Stimulated activated naive CD4-positive, alpha-beta T cell (primary cell): Measurements from ENCODE around the gene FOXQ1.
"Not testable (repeated sequence)": the region's sequence is repeated elsewhere in the genome, so short reads cannot be mapped to it uniquely, and the experiment has no call there.

ENCODE experiments used
- DNase-seq, 6 experiments: peaks; one replicate each; lab custom pipeline; 2025; lab: John Stamatoyannopoulos, UW

Gene FOXQ1

DNA sequence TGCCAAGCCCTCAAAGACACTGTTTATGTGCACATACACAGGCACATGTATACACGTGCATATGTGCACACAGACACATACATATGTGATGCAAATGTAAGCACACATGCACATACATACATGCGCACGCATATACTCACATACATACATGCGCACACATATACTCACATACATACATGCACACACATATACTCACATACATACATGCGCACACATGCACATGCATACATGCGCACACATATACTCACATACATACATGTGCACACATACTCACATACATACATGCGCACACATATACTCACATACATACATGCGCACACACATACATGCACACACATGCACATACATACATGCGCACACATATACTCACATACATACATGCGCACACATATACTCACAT, 20.5 kb upstream of the FOXQ1 start:
- no peak for DNase-seq

- DNase-seq: no peak
These were observed 16.5 kb upstream of the FOXQ1 start for GRCh38 chr6:1295420-1295819.

DNA sequence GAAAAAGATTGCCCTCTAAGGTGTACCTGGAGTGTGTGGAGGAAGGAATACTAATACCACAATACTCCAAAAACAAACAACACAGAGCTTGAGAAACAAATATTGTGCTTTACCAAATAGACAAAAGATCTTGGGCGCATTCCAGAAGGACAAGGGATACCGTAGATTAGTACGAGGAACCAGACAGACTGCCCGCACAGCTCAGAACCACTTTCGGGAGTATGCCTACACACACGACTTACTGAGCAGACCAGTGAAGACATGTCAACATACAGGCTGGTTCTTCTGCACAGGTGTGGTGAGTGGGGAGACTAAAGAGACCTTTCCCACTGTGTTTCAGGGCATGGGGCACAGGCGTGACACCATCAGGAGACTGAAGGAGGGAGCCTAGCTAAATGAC, 15.8 kb upstream of the FOXQ1 start:
- no peak for DNase-seq

DNA sequence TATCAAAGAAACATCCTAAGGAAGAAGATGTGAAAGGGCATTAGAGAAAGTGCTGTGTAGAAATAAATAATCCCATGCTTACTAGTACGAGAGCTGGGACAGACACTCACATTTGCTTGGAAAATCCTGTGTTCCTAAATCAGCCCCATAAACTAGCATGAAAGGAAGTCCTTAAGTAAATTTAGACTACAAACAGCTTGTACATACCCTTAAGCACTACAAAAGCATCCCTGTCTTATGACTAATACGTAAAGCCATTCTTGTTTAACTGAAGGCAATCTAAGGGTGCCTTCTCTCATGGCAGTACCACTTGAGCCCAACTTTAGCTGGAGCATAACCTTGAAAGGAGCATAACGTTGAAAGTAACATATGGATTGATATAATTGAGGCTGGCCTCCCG, 15.4 kb upstream of the FOXQ1 start:
- no peak for DNase-seq

GRCh38 chr6:1297746-1298145, 14.2 kb upstream of the FOXQ1 start:
- no peak for DNase-seq

- no peak for DNase-seq
These were observed 13.1 kb upstream of the FOXQ1 start for GRCh38 chr6:1298768-1299167.

GRCh38 chr6:1306133-1306532, 5.8 kb upstream of the FOXQ1 start:
- no peak for DNase-seq

DNA sequence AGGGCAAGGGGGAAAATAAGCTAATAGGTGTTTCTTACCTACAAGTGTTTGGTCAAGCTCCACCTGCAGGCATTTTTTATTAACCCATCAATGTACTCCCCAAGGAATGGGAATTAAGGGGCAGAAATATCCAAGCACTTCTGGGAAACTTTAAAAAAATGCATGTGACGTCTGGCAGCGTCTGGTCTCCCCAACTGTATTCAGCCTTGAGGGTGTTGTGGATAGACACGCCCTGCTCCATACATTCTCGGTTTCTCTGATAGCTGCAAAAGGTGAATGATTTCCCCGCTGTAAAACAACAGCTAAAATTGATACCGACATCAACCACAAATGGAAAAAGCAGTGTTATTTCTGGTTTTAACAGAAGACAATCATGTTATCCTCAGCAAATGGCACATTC, 2.5 kb upstream of the FOXQ1 start:
- DNase-seq: no peak

DNA sequence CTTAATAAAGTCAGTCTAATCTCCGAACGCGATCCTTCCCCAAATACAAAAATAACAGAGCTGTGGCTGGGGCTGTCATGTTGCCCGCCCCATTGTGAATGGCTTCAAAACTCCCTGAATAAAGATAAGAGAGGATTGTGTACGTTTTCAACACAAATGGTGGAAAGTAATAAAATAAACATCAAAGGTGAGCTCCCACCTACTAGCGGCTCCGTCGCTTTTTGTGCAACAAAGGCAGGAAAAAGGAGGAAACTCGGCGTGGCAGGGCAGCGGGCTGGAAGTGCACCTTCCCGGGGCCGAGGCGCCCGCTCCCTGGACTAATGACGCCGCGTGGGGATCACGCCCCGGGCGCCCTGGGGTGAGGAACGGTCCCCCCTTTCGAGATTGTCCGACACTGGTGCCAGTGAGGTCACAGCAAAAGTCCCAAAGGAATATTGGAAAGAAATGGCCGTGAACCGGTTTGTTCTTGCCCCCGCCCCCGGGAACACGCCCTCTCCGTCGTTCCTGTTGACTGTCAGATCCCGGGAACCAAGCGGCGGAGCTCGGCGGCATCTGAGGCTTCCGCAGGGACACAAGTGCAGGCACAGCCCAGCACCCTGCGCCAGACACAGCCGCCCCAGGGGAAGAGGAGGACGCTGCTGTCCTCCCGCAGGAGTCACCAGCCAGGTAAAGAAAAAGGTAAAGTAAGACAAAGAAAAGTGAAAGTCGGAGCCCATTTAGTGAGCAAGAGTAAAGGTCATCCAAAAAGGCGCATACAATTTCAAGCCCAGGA, 1.1 kb upstream of the FOXQ1 start:
- no peak for DNase-seq

GRCh38 chr6:1312203-1312472, 240 bp downstream of the FOXQ1 start:
- DNase-seq: no peak

DNA sequence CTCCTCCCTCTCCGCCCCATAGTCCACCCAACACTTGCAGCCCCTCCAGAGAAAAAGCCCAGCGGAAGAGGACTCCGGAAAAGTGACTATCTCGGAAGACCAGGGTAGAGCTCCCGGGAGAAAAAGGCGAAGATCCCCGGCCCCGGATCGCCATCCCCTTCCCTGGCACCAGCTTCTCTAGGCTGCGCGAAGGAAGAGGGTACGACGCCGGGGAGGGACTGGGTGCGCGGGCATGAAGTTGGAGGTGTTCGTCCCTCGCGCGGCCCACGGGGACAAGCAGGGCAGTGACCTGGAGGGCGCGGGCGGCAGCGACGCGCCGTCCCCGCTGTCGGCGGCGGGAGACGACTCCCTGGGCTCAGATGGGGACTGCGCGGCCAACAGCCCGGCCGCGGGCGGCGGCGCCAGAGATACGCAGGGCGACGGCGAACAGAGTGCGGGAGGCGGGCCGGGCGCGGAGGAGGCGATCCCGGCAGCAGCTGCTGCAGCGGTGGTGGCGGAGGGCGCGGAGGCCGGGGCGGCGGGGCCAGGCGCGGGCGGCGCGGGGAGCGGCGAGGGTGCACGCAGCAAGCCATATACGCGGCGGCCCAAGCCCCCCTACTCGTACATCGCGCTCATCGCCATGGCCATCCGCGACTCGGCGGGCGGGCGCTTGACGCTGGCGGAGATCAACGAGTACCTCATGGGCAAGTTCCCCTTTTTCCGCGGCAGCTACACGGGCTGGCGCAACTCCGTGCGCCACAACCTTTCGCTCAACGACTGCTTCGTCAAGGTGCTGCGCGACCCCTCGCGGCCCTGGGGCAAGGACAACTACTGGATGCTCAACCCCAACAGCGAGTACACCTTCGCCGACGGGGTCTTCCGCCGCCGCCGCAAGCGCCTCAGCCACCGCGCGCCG, 822 bp downstream of the FOXQ1 start:
- no peak for DNase-seq

- DNase-seq: no peak
These were observed 1.5 kb downstream of the FOXQ1 start for GRCh38 chr6:1313384-1313766.

GRCh38 chr6:1313767-1314503, 2.0 kb downstream of the FOXQ1 start:
- no peak for DNase-seq

- DNase-seq: no peak
These were observed 2.7 kb downstream of the FOXQ1 start for GRCh38 chr6:1314617-1315016.

DNA sequence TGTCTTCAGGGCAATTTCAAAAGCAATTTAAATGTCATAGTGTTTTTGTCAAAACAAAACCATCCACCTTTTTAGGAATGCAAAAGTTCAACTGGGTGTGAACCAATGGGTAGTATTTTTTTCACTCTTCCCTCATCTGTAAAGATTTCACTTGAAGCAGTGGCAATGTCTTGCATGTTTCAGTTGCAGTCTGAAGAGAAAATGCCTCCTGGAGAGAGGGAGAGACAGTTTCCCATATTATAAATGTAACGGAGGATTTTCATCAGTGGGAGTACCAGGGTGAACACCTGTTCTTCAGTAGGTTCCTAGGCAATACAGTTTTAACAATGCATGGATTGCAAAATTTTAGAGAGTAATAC, 3.3 kb downstream of the FOXQ1 start:
- no peak for DNase-seq

DNA sequence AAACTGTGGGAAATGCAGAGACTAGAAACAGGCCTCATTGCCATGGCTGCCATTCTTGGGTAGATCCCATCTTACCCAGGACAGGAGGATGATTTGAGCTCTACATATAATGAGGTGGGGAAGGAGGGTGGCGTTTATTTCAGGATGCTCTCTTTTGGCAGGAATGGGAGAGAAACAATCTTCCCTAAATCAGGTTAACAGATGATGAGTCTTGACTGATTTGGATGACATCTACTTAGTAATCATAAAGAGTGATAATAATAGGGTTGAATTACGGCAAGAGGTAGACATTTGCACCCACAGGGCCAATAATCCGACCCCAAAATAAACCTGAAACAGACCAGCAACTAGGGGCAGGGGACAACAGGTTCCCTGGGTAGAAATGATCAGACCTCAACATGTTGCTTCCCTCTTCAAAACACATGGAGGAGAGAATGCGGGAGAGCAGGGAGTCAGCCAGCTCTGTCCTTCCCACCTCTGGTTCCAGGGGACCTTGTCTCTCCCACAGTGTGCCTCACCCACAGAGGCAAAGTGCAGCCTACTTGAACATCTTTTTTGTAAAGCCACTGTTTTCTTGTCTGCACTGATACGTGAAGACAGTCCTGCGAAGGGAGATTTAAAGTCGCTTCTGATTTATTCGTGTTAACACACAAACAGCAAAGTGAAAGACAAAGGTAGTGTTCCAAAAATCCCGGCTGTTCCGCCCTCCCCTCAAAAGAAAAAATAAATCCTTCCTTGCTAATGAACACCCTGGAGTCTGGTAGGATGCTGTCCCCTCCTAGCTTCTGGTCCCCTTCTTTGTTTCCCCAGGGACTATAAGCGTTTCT, 3.9 kb downstream of the FOXQ1 start:
- DNase-seq: no peak

DNA sequence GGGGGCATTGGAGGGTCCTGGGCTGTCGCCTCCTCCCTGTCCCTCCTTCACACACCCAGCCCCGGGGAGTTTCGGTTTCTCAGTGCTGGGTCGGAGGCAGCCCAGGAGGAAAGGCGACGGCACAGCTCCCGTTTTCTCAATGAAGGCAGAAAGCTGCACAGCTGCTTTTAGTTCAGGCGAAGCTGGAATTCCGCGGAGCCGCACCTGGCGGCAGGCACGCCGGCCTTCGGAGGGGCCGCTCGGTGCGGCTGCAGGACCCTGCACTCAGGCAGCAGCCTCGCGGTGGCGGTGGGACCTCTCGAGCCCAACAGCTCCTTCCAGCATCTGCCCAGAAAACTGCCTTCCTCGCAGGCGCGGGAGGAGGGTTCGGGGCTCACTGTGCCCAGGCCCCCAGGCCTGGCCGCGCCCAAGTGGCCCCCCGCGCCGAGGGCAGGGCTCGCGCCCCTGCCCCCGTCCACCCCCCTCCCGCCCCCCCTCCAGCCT, 4.6 kb downstream of the FOXQ1 start:
- no peak for DNase-seq

GRCh38 chr6:1317302-1317815, 5.5 kb downstream of the FOXQ1 start:
- no peak for DNase-seq

DNA sequence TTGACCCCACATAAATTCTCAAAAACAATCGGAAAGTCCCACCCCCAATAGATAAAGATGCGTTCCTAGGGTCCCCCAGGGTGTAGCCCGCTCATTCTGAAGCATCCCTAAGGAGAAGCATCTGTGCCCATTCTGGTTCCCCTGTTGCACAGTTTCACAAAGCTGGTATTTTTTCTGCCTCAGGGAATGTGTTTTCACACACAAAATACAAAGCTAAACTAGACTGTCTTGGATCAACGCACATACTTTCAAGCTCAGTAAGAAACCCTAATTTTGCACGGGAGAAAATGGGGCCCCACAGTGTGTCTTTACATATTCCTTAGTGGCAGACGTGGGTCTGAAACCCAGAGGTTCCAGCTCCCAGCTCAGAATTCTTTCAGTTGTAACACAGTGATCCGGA, 6.1 kb downstream of the FOXQ1 start:
- no peak for DNase-seq

DNA sequence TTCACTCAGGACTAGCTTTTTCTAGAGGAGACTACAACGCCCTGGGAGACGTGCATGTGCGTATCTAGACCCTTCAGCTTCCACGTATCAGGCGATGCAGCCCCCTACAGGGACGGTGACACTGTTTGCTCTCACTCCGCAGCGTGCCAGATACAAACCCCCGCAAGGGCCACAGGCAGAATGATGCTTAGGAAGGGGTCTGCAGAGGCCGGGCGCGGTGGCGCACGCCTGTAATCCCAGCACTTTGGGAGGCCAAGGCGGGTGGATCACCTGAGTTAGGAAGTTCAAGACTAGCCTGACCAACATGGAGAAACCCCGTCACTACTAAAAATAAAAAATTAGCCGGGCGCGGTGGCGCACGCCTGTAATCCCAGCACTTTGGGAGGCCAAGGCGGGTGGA, 6.7 kb downstream of the FOXQ1 start:
- not testable (repeated sequence) for DNase-seq

DNA sequence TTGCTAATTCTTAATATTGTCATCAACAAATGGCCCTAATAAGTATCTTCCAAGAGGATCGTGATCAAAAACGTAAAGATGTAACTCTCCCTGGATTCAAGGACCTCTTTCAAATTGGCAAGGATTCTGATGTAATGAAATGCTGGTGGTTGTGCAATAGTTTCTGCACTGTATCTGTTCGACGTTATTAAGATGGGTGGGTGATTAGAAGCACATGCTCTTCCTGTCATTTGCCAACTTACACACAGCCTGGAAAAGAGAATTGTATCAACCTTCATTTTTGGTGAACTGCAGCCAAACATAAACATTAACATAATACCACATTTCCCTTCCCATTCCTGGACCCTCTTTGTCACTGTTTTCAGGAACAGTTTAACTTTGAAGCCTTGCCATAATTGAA, 9.8 kb downstream of the FOXQ1 start:
- DNase-seq: no peak

DNA sequence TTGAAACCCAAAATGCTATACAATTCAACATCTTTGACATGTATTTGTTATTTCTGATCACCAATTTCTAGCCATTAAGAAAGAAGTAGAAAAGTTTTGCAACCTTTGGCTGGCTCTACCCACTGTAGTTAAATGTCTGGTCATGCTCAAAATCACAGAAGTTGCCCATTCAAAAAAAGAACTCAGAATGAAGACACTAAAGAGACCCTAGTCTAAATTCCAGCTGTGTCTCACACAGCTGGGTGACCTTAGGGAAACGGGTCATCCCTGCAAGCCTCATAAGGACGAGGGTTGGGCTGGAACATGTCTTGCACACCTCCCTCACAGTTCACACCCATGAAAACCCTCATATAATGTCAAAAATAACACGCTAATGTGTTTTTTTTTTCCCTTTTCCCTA, 10.3 kb downstream of the FOXQ1 start:
- no peak for DNase-seq
